DMS153 (cell line): Measurements from ENCODE around the gene HMOX2.
A peak's percentile ranks its signal among the peaks of the same experiment; 100 is the strongest.

Experiments used
- DNase-seq: peaks from one replicate; lab custom pipeline; 2025; lab: John Stamatoyannopoulos, UW

HMOX2 gene

GRCh38 chr16:4475880-4476788, at the start of gene HMOX2:
HMOX2 (plus strand) TSS chr16:4476398; CDS start chr16:4505525, 29,127 bp downstream.
- peak; percentile 92 for DNase-seq

DNA sequence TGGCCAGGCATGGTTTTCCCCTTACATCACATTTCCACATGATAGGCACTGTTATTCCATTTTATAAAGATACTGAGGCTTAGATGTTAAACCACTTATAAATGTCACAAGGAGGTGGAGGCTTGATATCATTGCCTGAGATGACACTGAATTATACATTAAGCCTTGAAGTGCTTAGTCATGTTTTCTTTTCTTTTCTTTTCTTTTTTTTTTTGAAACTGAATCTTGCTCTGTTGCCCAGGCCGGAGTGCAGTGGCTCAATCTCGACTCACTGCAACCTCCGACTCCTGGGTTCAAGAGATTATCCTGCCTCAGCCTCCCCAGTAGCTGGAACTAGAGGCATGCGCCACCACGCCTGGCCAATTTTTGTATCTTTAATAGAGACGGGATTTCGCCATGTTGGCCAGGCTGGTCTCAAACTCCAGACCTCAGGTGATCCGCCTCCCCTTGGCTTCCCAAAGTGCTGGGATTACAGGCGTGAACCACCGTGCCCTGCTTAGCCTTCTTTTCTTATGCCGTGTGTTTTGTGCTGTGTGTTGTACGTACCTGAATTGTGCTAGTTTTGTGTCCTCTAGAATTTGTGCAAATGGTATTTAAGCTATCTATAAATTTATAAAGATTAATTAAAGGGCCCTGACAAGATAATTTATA, 49.4 kb upstream of the HMOX2 start:
- DNase-seq = no peak

DNA sequence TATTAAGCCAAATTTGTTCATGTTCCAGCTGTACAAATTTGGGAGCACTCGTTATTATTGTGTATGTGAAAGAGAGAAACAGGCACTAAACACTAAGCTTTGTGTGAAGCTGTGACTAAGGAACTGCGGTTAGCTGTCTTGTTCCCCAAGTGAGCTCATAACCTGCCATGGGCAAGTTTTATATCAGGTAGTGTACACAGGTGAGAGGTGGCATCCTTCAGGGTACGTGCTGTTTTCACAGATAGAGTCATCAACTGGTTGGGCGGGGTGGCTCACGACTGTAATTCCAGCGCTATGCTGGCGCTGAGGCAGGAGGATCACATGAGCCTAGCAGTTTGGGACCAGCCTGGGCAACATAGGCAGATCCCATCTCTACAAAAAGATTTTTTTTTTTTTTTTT, 47.7 kb upstream of the HMOX2 start:
- no peak for DNase-seq

GRCh38 chr16:4431023-4431422, 45.2 kb upstream of the HMOX2 start:
- DNase-seq = no peak

DNA sequence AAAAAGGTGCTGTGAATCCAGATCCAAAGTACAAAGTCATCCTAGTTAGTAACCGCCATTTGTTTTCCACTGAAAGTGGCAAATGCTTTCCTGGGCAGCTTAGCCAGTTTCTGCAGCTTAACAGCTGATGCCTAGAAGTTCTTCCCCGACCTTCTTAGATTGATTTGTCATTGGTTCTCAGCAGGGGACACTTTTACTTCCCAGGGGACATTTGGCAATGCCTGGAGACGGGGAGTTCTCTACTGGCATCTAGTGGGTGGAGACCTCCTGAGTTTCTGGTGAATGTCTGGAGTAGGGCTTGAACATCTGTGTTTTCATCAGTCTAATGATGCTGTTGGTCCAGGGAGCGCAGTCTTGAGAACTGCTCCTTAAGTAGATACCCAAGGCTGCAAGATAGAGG, 43.0 kb upstream of the HMOX2 start:
- no peak for DNase-seq

DNA sequence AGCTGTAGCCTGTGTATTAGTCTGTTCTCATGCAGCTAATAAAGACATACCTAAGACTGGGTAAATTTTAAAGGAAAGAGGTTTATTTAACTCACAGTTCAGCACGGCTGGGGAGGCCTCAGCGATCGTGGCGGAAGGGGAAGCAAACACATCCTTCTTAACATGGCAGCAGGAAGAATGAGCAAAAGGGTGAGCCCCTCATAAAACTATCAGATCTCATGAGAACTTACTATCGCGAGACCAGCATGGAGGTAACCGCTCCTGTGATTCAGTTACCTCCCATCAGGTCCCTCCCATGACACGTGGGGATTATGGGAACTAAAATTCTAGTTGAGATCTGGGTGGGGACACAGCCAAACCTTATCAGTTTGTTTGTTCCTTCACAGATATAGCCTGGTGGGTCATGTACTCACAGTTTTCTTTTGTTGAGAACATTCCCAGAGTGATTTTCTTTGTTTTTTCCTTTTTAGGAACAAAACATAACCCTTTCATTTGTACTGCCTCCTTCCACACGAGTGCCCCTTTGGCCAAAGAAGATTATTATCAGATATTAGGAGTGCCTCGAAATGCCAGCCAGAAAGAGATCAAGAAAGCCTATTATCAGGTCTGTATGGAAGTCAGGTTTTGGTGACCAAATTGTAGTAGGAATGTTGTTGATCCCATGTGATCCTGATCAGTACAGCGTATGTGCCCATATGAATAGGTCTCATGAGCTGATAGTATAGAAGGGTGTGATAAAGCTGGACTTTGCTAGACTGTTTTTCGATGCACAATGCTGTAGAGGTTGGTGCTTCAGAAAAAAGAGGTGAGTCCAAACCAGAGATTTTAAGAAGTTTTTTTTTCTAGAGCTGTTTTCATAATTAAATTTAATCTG, 42.0 kb upstream of the HMOX2 start:
- no peak for DNase-seq

DNA sequence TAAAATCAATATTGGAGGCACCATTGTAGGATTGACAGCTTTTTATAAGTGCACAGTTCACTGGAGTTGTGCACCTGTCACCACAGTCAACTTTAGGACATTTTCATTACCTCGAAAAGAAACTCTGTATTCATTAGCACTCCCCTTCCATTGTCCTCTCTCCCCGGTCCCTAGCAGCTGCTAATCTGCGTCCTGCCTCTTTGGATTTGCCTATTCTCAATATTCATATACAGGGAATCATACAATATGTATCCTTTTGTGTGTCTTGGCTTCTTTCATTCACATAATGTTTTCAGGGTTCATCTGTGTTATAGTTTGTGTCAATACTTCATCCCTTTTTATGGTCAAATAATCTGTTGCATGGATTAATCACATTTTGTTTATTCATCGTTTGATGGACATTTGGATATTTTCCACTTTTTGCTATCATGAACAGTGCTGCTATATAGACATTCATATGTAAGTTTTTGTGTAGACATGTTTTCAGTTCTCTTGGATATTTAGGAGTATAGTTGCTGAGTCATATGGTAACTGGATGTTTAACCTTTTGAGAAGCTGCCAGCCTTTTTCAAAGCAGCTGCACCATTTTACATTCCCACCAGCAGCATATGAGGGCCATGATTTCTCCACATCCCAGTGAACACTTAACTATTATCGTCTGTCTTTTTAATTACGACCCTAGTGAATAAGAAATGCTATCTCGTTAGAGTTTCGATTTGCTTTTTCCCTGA, 40.7 kb upstream of the HMOX2 start:
- DNase-seq = no peak

DNA sequence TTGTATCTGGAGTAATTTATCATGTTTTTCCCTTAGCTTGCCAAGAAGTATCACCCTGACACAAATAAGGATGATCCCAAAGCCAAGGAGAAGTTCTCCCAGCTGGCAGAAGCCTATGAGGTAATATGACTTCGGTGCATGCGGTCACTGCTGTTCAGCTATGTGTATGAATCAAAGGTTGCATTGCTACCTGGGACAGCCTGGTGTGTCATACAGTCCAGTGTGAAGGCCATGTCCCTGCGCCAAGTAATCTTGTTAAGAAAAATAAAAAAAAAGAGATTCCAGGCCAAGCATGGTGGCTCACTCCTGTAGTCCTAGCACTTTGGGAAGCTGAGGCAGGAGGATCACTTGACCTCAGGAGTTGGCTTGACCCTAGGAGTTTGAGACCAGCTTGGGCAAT, 38.8 kb upstream of the HMOX2 start:
- DNase-seq = no peak

DNA sequence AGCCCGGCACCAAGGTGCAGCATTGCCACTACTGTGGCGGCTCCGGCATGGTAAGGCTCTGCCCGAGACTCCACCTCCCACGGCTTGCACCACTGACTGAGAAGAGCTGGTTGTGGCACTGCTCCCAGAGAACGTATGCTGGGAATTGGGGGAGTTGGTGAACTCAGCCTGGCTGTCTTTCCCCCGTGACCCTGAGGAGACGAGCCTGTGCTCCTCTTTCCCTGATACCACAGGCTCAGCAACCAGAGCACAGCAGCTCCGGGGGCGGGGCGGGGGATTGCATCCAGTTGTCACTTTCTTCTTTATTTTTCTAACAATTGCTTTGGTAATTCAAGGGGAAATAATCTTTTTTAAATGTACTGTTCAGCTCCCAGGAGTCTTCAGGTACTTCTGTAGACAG, 33.8 kb upstream of the HMOX2 start:
- DNase-seq = no peak

GRCh38 chr16:4443271-4443670, 32.9 kb upstream of the HMOX2 start:
- DNase-seq = no peak

DNA sequence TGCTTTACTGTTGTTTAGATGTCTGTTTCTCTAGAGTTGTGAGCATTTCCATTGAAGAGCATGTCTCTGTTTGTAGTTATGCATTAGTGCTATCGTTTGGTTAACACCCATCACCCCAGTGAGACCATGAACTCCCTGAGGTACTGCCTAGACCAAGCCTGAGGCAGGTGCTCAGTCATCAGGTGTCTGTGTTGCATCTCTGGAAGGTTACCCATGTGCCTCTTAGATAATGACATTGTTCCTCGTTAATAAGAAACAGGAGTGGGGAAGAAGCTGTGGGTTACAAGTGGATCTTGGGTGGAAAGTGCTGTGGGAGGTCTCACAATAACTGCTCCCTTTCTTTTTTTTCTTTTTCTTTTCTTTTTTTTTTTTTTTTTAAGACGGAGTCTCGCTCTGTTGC, 32.2 kb upstream of the HMOX2 start:
- no peak for DNase-seq

GRCh38 chr16:4450430-4450829, 25.8 kb upstream of the HMOX2 start:
- DNase-seq = no peak

DNA sequence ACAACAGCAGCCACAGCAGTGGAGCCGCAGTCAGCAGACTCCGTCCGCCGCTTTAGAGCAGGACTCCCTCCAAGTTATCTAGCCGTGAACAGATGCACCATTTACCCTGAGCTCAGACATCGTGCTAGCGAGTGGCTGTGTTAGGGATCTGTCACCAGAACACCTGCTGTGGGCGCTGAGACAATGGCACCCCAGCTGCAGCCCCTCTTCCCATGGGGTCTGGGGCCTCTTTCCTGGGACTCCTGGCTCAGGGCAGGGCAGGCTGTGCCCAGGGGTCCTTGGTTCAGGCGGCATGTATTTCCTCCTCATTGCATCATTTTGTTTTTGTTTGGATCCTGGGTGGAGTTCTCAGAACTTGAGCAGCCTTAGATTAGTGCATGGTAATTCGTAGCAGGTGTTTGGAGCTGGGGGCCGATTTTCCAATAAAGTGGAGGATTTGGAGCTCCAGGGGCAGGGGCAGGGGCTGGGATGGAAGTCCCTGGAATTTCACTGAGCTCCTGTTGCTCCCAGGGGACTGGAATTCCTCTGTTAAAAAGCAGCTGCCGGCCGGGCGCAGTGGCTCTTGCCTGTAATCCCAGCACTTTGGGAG, 25.2 kb upstream of the HMOX2 start:
- no peak for DNase-seq

GRCh38 chr16:4452674-4453073, 23.5 kb upstream of the HMOX2 start:
- no peak for DNase-seq

GRCh38 chr16:4454623-4455022, 21.6 kb upstream of the HMOX2 start:
- no peak for DNase-seq

GRCh38 chr16:4455081-4455480, 21.1 kb upstream of the HMOX2 start:
- DNase-seq = no peak

- no peak for DNase-seq
Observed at GRCh38 chr16:4455951-4456350, 20.2 kb upstream of the HMOX2 start.

DNA sequence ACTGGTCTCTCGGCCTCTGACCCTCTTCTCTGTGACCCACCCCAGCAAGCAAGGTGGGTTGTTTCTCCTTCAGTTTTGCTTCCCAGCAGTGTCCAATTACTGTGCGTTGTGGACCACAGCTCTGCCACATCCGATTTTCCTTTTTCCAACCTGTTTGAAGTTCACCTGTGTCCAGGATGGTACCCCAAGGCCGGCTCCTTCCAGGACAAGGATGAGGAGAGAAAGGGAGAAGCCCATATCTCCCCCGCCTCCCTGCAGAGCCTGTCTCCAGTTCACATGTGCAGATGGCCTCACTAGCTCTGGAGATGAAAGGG, 15.3 kb upstream of the HMOX2 start:
- DNase-seq = no peak

DNA sequence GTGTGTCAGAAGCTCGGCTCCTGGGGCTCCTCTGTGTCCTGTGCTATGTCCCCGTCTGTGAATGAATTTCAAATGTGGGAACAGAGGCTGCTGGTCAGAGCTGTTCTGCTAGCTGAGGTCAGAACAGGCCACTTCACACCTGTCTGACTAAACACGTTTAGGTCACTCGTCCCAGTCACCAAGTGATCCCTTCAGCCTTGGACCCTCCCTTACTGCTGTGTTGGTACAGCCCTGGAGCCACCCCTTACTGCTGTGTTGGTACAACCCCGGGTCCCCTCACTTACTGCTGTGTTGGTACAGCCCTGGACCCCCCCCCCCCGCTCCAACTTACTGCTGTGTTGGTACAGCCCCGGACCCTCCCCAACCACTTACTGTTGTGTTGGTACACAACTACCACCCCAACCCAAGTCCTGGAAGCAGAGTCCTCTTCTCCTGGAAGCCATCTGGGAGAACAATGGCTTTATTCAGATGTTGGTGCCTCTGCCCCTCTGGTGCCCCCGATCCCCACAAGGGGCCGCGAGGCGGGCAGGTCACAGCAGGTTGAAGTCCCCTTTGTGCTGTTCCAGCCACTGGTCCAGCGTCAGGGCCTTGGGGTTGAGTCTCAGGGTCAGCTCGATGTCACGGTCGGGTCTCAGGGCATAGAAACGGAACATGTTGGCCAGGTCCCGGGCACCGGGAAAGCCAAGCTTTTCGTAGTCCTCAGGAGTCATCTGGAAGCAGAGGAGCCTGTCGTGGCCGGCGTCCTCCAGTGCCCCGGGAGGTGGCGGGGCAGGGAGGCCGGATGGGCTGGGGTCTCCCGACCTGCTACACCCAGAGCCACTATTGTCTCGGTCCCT, 14.7 kb upstream of the HMOX2 start:
- no peak for DNase-seq

- no peak for DNase-seq
Observed at GRCh38 chr16:4463522-4464163, 12.6 kb upstream of the HMOX2 start.
